Peyer's patch (tissue), 4 donors: Measurements from ENCODE around the gene GLP2R. TPM values are rescaled to one million over a fixed set of nuclear protein-coding genes. Genes with fewer than 3 reads are reported as not detected.

Experiments
- DNase-seq, 3 donors: peaks; one replicate each; pipeline ENCODE4 v3.0.0-alpha.2; 2017 to 2019
- H3K27ac ChIP-seq, 4 donors: fragments of 200-600 bp; sonication (generic); one replicate each; pipeline ENCODE4 v1.5.1; 2016 to 2019
- H3K27me3 ChIP-seq, 2 donors: fragments of 200-600 bp; sonication (generic); one replicate each; pipeline ENCODE4 v1.5.1; 2019
- H3K36me3 ChIP-seq, 3 donors: fragments of 200-600 bp; sonication (generic); one replicate each; pipeline ENCODE4 v1.5.1; 2016 to 2019
- H3K4me1 ChIP-seq, 4 donors: fragments of 200-600 bp; sonication (generic); one replicate each; pipeline ENCODE4 v1.5.1; 2016 to 2019
- H3K4me3 ChIP-seq, 4 donors: fragments of 200-600 bp; sonication (generic); 1 replicate in 3 of 4; 2 replicates in 1 of 4; pipeline ENCODE4 v1.5.1; 2016 to 2019; ENCODE audit warnings: mild to moderate bottlenecking in 1 of 4
- H3K9me3 ChIP-seq, 4 donors: fragments of 200-600 bp; sonication (generic); one replicate each; pipeline ENCODE4 v1.5.1; 2016 to 2019; ENCODE audit warnings: mild to moderate bottlenecking in 1 of 4
- POLR2A ChIP-seq, 2 donors: fragments of 450-650 bp; IDR thresholded peaks; one replicate each; pipeline ENCODE4 v1.5.1; 2017; ENCODE audit warnings: antibody characterized with exemption in 2 of 2, mild to moderate bottlenecking in 2 of 2, moderate library complexity in 2 of 2
- total RNA-seq, 4 donors: library from RNA; depleted of rRNA; stranded (reverse); fragments of >200 nt; gene quantifications; one replicate each; pipeline ENCODE4 v1.1.0, GENCODE V29; 2016
- TF ChIP-seq, protein P1 (sequence below), 6 experiments: fragments of 450-650 bp in 4 of 6; fragments of 200-600 bp in 2 of 6; sonication (generic) in 1 of 6; IDR thresholded peaks; one replicate each; pipeline ENCODE4 v1.5.1; 2017 to 2019; ENCODE audit warnings: antibody characterized with exemption in 6 of 6, mild to moderate bottlenecking in 3 of 6, moderate library complexity in 1 of 6

The GLP2R gene
- total RNA-seq, 4 donors from 2014 or later, result 7.4 to 94.1 (median 13.8) TPM

- Histone ChIP-seq H3K27ac (no peak overlapping the region), H3K4me1 (no peaks in the 10 kb centered on the region), H3K9me3 (peaks cover 0 to 4% (median 1%) of the 10 kb centered on the region in 4 donors), H3K36me3 (no peaks in the 10 kb centered on the region), H3K27me3 (no peaks in the 10 kb centered on the region), H3K4me3 (no peak overlapping the region)
- no peak for TF ChIP-seq POLR2A (IDR thresholded peaks at IDR 0.05)
- TF ChIP-seq, protein P1, sequence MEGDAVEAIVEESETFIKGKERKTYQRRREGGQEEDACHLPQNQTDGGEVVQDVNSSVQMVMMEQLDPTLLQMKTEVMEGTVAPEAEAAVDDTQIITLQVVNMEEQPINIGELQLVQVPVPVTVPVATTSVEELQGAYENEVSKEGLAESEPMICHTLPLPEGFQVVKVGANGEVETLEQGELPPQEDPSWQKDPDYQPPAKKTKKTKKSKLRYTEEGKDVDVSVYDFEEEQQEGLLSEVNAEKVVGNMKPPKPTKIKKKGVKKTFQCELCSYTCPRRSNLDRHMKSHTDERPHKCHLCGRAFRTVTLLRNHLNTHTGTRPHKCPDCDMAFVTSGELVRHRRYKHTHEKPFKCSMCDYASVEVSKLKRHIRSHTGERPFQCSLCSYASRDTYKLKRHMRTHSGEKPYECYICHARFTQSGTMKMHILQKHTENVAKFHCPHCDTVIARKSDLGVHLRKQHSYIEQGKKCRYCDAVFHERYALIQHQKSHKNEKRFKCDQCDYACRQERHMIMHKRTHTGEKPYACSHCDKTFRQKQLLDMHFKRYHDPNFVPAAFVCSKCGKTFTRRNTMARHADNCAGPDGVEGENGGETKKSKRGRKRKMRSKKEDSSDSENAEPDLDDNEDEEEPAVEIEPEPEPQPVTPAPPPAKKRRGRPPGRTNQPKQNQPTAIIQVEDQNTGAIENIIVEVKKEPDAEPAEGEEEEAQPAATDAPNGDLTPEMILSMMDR (IDR thresholded peaks at IDR 0.05), result no peak
- DNase-seq, result no peak
Measured at GRCh38 chr17:9934331-9934730, 108.6 kb downstream of the GLP2R start.

DNA sequence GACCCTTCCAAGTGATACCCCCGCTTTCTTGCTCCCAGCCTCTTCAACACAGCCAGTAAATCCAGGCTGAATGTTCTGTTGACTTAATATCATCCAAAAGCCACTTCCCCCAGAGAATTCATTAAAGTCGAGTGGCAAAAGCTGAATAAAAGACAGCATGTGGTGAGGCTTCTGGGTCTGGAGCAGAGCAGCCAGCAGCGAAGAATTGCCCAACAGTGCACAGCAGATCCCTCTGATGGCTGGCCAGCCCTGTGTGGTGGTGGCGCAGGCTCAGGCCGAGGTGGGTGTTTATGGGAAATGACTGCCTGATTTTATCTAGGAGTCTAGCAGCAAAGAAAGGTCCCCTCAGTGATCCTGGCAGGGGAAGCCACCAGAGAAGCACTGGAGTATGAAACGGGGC, 109.7 kb downstream of the GLP2R start:
- no peak overlapping the region for H3K4me3 ChIP-seq
- TF ChIP-seq POLR2A (IDR thresholded peaks at IDR 0.05), result no peak
- TF ChIP-seq, protein P1 (IDR thresholded peaks at IDR 0.05), result no peak
- no peaks in the 10 kb centered on the region for H3K4me1 ChIP-seq
- no peak overlapping the region for H3K27ac ChIP-seq
- H3K9me3 ChIP-seq, result peaks cover 0 to 4% (median 1%) of the 10 kb centered on the region in 4 donors
- H3K36me3 ChIP-seq, result no peaks in the 10 kb centered on the region
- DNase-seq, result no peak
- no peaks in the 10 kb centered on the region for H3K27me3 ChIP-seq

DNA sequence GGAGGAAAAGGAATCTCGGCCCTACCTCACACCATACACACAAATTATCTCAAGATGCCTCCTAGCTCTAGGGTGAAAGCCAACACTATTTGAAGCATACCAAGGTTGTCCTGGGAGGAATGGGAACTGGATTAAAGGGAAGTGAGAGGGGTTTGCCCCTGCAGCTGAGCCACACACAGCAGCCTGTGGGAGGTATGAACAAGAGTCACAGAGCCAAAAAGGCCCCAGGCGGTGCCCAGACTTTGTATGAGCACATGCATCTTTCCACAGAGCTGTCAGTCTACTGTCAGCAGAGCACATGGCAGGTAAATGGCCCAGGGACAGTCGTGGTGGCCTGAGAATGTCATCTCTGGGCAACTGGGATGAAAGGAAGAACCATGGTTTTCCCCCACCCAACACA, 110.4 kb downstream of the GLP2R start:
- peaks cover 0 to 4% (median 1%) of the 10 kb centered on the region in 4 donors for H3K9me3 ChIP-seq
- H3K27me3 ChIP-seq, result no peaks in the 10 kb centered on the region
- H3K4me3 ChIP-seq, result no peak overlapping the region
- TF ChIP-seq, protein P1 (IDR thresholded peaks at IDR 0.05), result no peak
- no peak for TF ChIP-seq POLR2A (IDR thresholded peaks at IDR 0.05)
- no peak overlapping the region for H3K27ac ChIP-seq
- no peak for DNase-seq
- H3K36me3 ChIP-seq, result no peaks in the 10 kb centered on the region
- no peaks in the 10 kb centered on the region for H3K4me1 ChIP-seq

GRCh38 chr17:9937241-9937761, 111.6 kb downstream of the GLP2R start:
- Histone ChIP-seq H3K27ac (no peak overlapping the region), H3K9me3 (peaks cover 0 to 4% (median 1%) of the 10 kb centered on the region in 4 donors), H3K4me3 (no peak overlapping the region), H3K4me1 (no peaks in the 10 kb centered on the region), H3K27me3 (no peaks in the 10 kb centered on the region), H3K36me3 (peaks cover 0 to 7% (median 0%) of the 10 kb centered on the region in 3 donors)
- peak in 1 of 3 donors; percentile 52 for DNase-seq
- TF ChIP-seq POLR2A (IDR thresholded peaks at IDR 0.05), result no peak
- TF ChIP-seq, protein P1 (IDR thresholded peaks at IDR 0.05), result no peak

GRCh38 chr17:9937901-9938300, 112.2 kb downstream of the GLP2R start:
- TF ChIP-seq POLR2A (IDR thresholded peaks at IDR 0.05), result no peak
- TF ChIP-seq, protein P1 (IDR thresholded peaks at IDR 0.05), result no peak
- Histone ChIP-seq H3K9me3 (peaks cover 0 to 4% (median 1%) of the 10 kb centered on the region in 4 donors), H3K27ac (no peak overlapping the region), H3K36me3 (peaks cover 0 to 7% (median 0%) of the 10 kb centered on the region in 3 donors), H3K27me3 (no peaks in the 10 kb centered on the region), H3K4me1 (no peaks in the 10 kb centered on the region), H3K4me3 (no peak overlapping the region)
- DNase-seq, result no peak
